Non-pigmented ciliary epithelial cell (primary cell): Measurements from ENCODE around the gene TRIM44.
"Not testable (repeated sequence)": the region's sequence is repeated elsewhere in the genome, so short reads cannot be mapped to it uniquely, and the experiment has no call there.

ENCODE experiments used
- DNase-seq: peaks from one replicate; pipeline ENCODE4 v3.0.0-alpha.2; 2010; ENCODE audit warnings: low read depth

TRIM44 gene

GRCh38 chr11:35855671-35856070, 193.1 kb downstream of the TRIM44 start:
- no peak for DNase-seq

DNA sequence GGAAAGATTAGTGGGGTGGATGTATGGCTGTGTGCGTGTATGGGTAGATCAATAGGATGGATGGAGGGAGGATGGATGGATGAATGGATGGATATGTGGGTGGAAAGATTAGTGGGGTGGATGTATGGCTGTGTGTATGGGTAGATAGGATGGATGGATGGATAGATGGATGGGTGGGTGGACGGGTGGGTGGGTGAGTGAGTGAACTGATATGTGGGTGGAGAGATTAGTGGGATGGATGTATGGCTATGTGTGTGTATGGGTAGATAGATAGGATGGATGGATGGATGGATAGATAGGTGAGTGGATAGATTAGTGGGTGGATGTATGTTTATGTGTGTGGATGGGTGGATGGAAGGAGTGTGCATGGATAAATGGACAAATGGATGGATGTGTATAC, 193.7 kb downstream of the TRIM44 start:
- DNase-seq, result no peak

- DNase-seq, result no peak
These were observed 194.2 kb downstream of the TRIM44 start for GRCh38 chr11:35856756-35857155.

- no peak for DNase-seq
These were observed 195.3 kb downstream of the TRIM44 start for GRCh38 chr11:35857922-35858321.

GRCh38 chr11:35859301-35859700, 196.7 kb downstream of the TRIM44 start:
- DNase-seq, result peak; percentile 26

DNA sequence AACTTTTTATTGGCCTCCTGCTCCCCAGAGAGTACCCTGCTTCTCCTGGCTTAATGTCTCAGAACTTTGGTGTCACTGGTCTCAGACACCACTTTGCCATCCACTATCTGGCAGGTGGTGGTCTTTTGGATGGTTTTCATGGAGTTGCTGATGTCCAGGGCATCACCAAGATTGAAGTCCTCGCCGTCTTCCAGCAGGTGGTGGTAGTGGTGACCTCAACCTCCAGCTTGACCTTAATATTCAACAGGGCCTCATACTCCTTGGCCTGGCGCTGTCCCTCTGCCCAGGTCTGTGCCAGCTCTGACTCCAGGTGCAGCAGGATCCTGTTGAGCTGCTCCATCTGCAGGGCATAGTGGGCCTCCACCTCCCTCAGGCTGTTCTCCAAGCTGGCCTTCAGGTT, 197.6 kb downstream of the TRIM44 start:
- not testable (repeated sequence) for DNase-seq

- no peak for DNase-seq
These were observed 198.6 kb downstream of the TRIM44 start for GRCh38 chr11:35861191-35861590.

- DNase-seq, result no peak
These were observed 200.1 kb downstream of the TRIM44 start for GRCh38 chr11:35862666-35863065.

- no peak for DNase-seq
These were observed 201.6 kb downstream of the TRIM44 start for GRCh38 chr11:35864131-35864530.

GRCh38 chr11:35866601-35867000, 204.0 kb downstream of the TRIM44 start:
- DNase-seq, result no peak
